Skeletal muscle satellite cell (primary cell): ENCODE measurements around the gene NANOGP8.

Experiments used
- H3K27me3 ChIP-seq: 2 replicates; pipeline ENCODE4 v1.7.0; 2013; ENCODE audit warnings: low read length; ENCODE audit not compliant: control insufficient read depth, insufficient read depth
- H3K36me3 ChIP-seq: 2 replicates; pipeline ENCODE4 v1.7.0; 2013; ENCODE audit warnings: mild to moderate bottlenecking, control low read depth, low read length; ENCODE audit not compliant: insufficient read depth
- H3K4me1 ChIP-seq: 2 replicates; pipeline ENCODE4 v1.7.0; 2013; ENCODE audit warnings: low read length; ENCODE audit not compliant: control insufficient read depth, insufficient read depth
- H3K4me2 ChIP-seq: 2 replicates; pipeline ENCODE4 v1.7.0; 2013; ENCODE audit warnings: mild to moderate bottlenecking, low read length
- H3K4me3 ChIP-seq: 2 replicates; pipeline ENCODE4 v1.7.0; 2013; ENCODE audit warnings: low read length
- H3K9ac ChIP-seq: 2 replicates; pipeline ENCODE4 v1.7.0; 2013; ENCODE audit warnings: mild to moderate bottlenecking, low read depth, low read length, moderate library complexity
- H3K9me3 ChIP-seq: replicated peaks from 2 replicates; pipeline ENCODE4 v1.7.0; 2013; ENCODE audit warnings: mild to moderate bottlenecking, control low read depth, low read length

Gene NANOGP8

GRCh38 chr15:35068846-35069475 is 16.1 kb downstream of the NANOGP8 start:
- H3K4me3 ChIP-seq: no peak overlapping the region
- H3K9me3 ChIP-seq: no peaks in the 10 kb centered on the region
- H3K4me2 ChIP-seq: no peak overlapping the region
- no peaks in the 10 kb centered on the region for H3K36me3 ChIP-seq
- no peaks in the 10 kb centered on the region for H3K27me3 ChIP-seq
- no peaks in the 10 kb centered on the region for H3K4me1 ChIP-seq
- no peak overlapping the region for H3K9ac ChIP-seq

GRCh38 chr15:35067496-35068347 is 17.4 kb downstream of the NANOGP8 start:
- no peaks in the 10 kb centered on the region for H3K27me3 ChIP-seq
- H3K4me1 ChIP-seq: no peaks in the 10 kb centered on the region
- H3K4me3 ChIP-seq: no peak overlapping the region
- H3K9ac ChIP-seq: no peak overlapping the region
- no peaks in the 10 kb centered on the region for H3K36me3 ChIP-seq
- H3K9me3 ChIP-seq: no peaks in the 10 kb centered on the region
- no peak overlapping the region for H3K4me2 ChIP-seq

GRCh38 chr15:35066094-35066493 is 19.0 kb downstream of the NANOGP8 start:
- Histone ChIP-seq H3K9me3 (no peaks in the 10 kb centered on the region), H3K27me3 (no peaks in the 10 kb centered on the region), H3K4me2 (no peak overlapping the region), H3K4me3 (no peak overlapping the region), H3K9ac (no peak overlapping the region), H3K36me3 (no peaks in the 10 kb centered on the region), H3K4me1 (peaks cover 14% of the 10 kb centered on the region)

GRCh38 chr15:35064576-35065190 is 20.4 kb downstream of the NANOGP8 start:
- Histone ChIP-seq H3K9me3 (no peaks in the 10 kb centered on the region), H3K4me3 (no peak overlapping the region), H3K4me1 (peaks cover 15% of the 10 kb centered on the region), H3K36me3 (no peaks in the 10 kb centered on the region), H3K27me3 (no peaks in the 10 kb centered on the region), H3K4me2 (no peak overlapping the region), H3K9ac (no peak overlapping the region)

- H3K4me2 ChIP-seq: no peak overlapping the region
- H3K4me3 ChIP-seq: no peak overlapping the region
- H3K9ac ChIP-seq: no peak overlapping the region
- H3K27me3 ChIP-seq: no peaks in the 10 kb centered on the region
- H3K36me3 ChIP-seq: no peaks in the 10 kb centered on the region
- peaks cover 15% of the 10 kb centered on the region for H3K4me1 ChIP-seq
- no peaks in the 10 kb centered on the region for H3K9me3 ChIP-seq
Observed at GRCh38 chr15:35062738-35063099, 22.4 kb downstream of the NANOGP8 start.

- no peaks in the 10 kb centered on the region for H3K9me3 ChIP-seq
- H3K4me3 ChIP-seq: no peak overlapping the region
- H3K36me3 ChIP-seq: no peaks in the 10 kb centered on the region
- peaks cover 15% of the 10 kb centered on the region for H3K4me1 ChIP-seq
- H3K9ac ChIP-seq: no peak overlapping the region
- no peaks in the 10 kb centered on the region for H3K27me3 ChIP-seq
- peak overlapping the region; percentile 27 for H3K4me2 ChIP-seq
Observed at GRCh38 chr15:35061825-35062737, 23.0 kb downstream of the NANOGP8 start.

GRCh38 chr15:35061161-35061824 is 23.8 kb downstream of the NANOGP8 start:
- no peaks in the 10 kb centered on the region for H3K36me3 ChIP-seq
- no peak overlapping the region for H3K4me3 ChIP-seq
- H3K4me2 ChIP-seq: peak overlapping the region; percentile 27
- no peak overlapping the region for H3K9ac ChIP-seq
- H3K27me3 ChIP-seq: no peaks in the 10 kb centered on the region
- no peaks in the 10 kb centered on the region for H3K9me3 ChIP-seq
- peaks cover 15% of the 10 kb centered on the region for H3K4me1 ChIP-seq

GRCh38 chr15:35060591-35060990 is 24.5 kb downstream of the NANOGP8 start:
- no peaks in the 10 kb centered on the region for H3K36me3 ChIP-seq

GRCh38 chr15:35058534-35059054 is 26.5 kb downstream of the NANOGP8 start:
- Histone ChIP-seq H3K4me1 (peaks cover 15% of the 10 kb centered on the region), H3K36me3 (no peaks in the 10 kb centered on the region), H3K27me3 (no peaks in the 10 kb centered on the region), H3K9me3 (no peaks in the 10 kb centered on the region), H3K4me2 (no peak overlapping the region), H3K9ac (no peak overlapping the region), H3K4me3 (no peak overlapping the region)

More at GRCh38 chr15:35060591-35060990, 24.5 kb downstream of the NANOGP8 start:
- Histone ChIP-seq H3K4me1 (peaks cover 15% of the 10 kb centered on the region), H3K4me2 (no peak overlapping the region), H3K9me3 (no peaks in the 10 kb centered on the region), H3K27me3 (no peaks in the 10 kb centered on the region), H3K9ac (no peak overlapping the region), H3K4me3 (no peak overlapping the region)

- no peaks in the 10 kb centered on the region for H3K4me1 ChIP-seq
- H3K9me3 ChIP-seq: no peaks in the 10 kb centered on the region
- H3K9ac ChIP-seq: no peak overlapping the region
Observed at GRCh38 chr15:35055416-35056105, 29.5 kb downstream of the NANOGP8 start.

More at GRCh38 chr15:35055416-35056105, 29.5 kb downstream of the NANOGP8 start:
- H3K4me3 ChIP-seq: no peak overlapping the region
- no peaks in the 10 kb centered on the region for H3K36me3 ChIP-seq
- no peaks in the 10 kb centered on the region for H3K27me3 ChIP-seq
- H3K4me2 ChIP-seq: no peak overlapping the region
